ENCODE results near the gene FOXD2.

GRCh38 chr1:47485817-47486216 is 48.0 kb downstream of the FOXD2 start:
- TF ChIP-seq BHLHE40 (IDR thresholded peaks at IDR 0.05; ENCODE audit: low read depth, low read length): no peak
- no peak for TF ChIP-seq POLR2A (IDR thresholded peaks at IDR 0.05; ENCODE audit: low read depth, low read length)
- TF ChIP-seq CTCF (conservative IDR thresholded peaks at IDR 0.05; ENCODE audit: low read depth, low read length): no peak
- TF ChIP-seq MXI1 (IDR thresholded peaks at IDR 0.05; ENCODE audit: borderline replicate concordance, low read depth, low read length): no peak

Data from IMR-90 (cell line).